ENCODE measurements around the gene STIM1. TPM values are rescaled to one million over a fixed set of nuclear protein-coding genes. Genes with fewer than 3 reads are reported as not detected.

The STIM1 gene
- total RNA-seq, 1 donor from 2014 or later, result 60.7 TPM

GRCh38 chr11:4026389-4026788 lies 170.9 kb downstream of the STIM1 start:
- peaks cover 8% of the 10 kb centered on the region for H3K36me3 ChIP-seq
- no peaks in the 10 kb centered on the region for H3K27me3 ChIP-seq
- ATAC-seq, result no peak
- H3K4me3 ChIP-seq, result no peak overlapping the region
- no peaks in the 10 kb centered on the region for H3K9me3 ChIP-seq
- no peak for DNase-seq
- H3K27ac ChIP-seq, result no peak overlapping the region
- intact Hi-C loops (cut with DNase I), result no loop called here
- no peak for TF ChIP-seq CTCF (IDR thresholded peaks at IDR 0.05)
- peaks cover 17% of the 10 kb centered on the region for H3K4me1 ChIP-seq

DNA sequence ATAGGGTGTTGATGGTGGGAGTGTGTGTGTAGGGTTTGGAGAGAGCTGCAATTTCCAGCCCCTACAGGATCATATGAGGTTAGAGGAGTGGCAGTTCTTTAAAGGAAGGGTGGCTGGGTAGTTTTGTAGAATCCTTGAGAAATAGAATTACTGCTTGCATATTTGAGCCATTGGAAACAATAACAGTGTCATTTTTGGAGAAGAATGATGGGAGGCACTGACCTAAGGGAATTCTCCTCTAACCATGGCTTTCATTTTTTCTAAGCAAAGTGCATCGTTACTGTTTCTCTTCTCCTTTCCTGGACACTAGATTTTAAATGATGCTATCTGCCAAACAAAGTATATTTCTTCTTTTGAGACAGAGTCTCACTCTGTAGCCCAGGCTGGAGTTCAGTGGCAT lies 172.3 kb downstream of the STIM1 start:
- H3K9me3 ChIP-seq, result no peaks in the 10 kb centered on the region
- H3K27ac ChIP-seq, result no peak overlapping the region
- no peak for ATAC-seq
- no peak overlapping the region for H3K4me3 ChIP-seq
- no peak for DNase-seq
- intact Hi-C loops (cut with DNase I), result no loop called here
- peaks cover 8% of the 10 kb centered on the region for H3K36me3 ChIP-seq
- no peaks in the 10 kb centered on the region for H3K27me3 ChIP-seq
- TF ChIP-seq CTCF (IDR thresholded peaks at IDR 0.05), result no peak
- H3K4me1 ChIP-seq, result peaks cover 17% of the 10 kb centered on the region

GRCh38 chr11:4030197-4030596 lies 174.7 kb downstream of the STIM1 start:
- H3K4me1 ChIP-seq, result peaks cover 10% of the 10 kb centered on the region
- no peaks in the 10 kb centered on the region for H3K36me3 ChIP-seq
- H3K9me3 ChIP-seq, result no peaks in the 10 kb centered on the region
- no peak for TF ChIP-seq CTCF (IDR thresholded peaks at IDR 0.05)
- no peak for ATAC-seq
- H3K27ac ChIP-seq, result no peak overlapping the region
- DNase-seq, result no peak
- intact Hi-C loops (cut with DNase I), result no loop called here
- H3K27me3 ChIP-seq, result no peaks in the 10 kb centered on the region
- no peak overlapping the region for H3K4me3 ChIP-seq

- no peak for TF ChIP-seq CTCF (IDR thresholded peaks at IDR 0.05)
- no peaks in the 10 kb centered on the region for H3K36me3 ChIP-seq
- no peak overlapping the region for H3K27ac ChIP-seq
- ATAC-seq (peak; percentile 24), DNase-seq (no peak)
- H3K9me3 ChIP-seq, result no peaks in the 10 kb centered on the region
- H3K4me1 ChIP-seq, result peaks cover 6% of the 10 kb centered on the region
- no peak overlapping the region for H3K4me3 ChIP-seq
- intact Hi-C loops (cut with DNase I), result no loop called here
- no peaks in the 10 kb centered on the region for H3K27me3 ChIP-seq
Observed at GRCh38 chr11:4032097-4032496, 176.6 kb downstream of the STIM1 start.

DNA sequence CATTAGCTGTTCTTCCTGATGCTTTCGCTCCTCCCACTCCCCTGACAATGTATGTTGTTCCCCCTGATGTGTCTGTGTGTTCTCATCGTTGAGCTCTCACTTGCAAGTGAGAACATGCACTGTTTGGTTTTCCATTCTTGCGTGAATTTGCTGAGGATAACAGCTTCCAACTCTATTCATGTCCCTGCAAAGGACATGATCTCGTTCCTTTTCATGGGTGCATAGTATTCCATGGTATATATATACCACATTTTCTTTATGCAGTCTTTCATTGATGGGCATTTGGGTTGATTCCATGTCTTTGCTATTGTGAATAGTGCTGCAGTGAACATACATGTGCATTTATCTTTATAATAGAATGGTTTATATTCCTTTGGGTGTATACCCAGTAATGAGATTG lies 180.5 kb downstream of the STIM1 start:
- H3K4me3 ChIP-seq, result no peak overlapping the region
- no peak overlapping the region for H3K27ac ChIP-seq
- no peak for TF ChIP-seq CTCF (IDR thresholded peaks at IDR 0.05)
- no peaks in the 10 kb centered on the region for H3K36me3 ChIP-seq
- H3K27me3 ChIP-seq, result no peaks in the 10 kb centered on the region
- DNase-seq (no peak), ATAC-seq (no peak)
- intact Hi-C loops (cut with DNase I), result no loop called here
- H3K4me1 ChIP-seq, result no peaks in the 10 kb centered on the region
- H3K9me3 ChIP-seq, result no peaks in the 10 kb centered on the region

- no peaks in the 10 kb centered on the region for H3K4me1 ChIP-seq
- no peak overlapping the region for H3K27ac ChIP-seq
- intact Hi-C loops (cut with DNase I), result no loop called here
- no peak for DNase-seq
- ATAC-seq, result no peak
- no peaks in the 10 kb centered on the region for H3K27me3 ChIP-seq
- no peaks in the 10 kb centered on the region for H3K9me3 ChIP-seq
- no peaks in the 10 kb centered on the region for H3K36me3 ChIP-seq
- H3K4me3 ChIP-seq, result no peak overlapping the region
- TF ChIP-seq CTCF (IDR thresholded peaks at IDR 0.05), result no peak
Observed at GRCh38 chr11:4039011-4039410, 183.5 kb downstream of the STIM1 start.
